NCI-H2196 treated with DMSO at 0.1 percent for 48 hours (cell line): ENCODE measurements around the gene MYBPC3.

ENCODE experiments used
- DNase-seq: peaks from one replicate; lab custom pipeline; 2025; ENCODE audit not compliant: unreplicated experiment; lab: John Stamatoyannopoulos, UW

MYBPC3 gene

DNA sequence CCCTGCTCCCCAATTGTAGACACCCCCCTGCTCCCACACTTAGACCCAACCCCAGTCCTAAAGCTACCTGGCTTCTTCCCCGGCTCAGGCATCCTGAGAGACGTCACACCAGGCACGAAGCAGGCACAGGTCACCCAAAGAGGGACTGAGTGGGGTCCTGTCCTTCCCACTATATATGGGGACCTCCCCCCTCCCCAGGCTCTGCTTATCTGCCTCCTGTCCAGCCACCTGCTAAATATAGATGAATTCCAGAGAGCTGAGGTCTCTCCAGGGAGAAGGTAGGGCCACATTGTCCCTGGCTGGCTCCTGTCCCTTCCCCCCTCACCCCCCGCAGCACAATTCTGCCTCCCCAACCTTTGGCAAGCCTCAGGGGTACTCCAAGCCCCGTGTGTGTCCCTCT lies at the start of gene MYBPC3:
TSS of gene MYBPC3 (minus strand) at position 147 of the 400 bp plus-strand sequence. CDS start at position 92, 55 bp downstream.
- DNase-seq, result no peak

DNA sequence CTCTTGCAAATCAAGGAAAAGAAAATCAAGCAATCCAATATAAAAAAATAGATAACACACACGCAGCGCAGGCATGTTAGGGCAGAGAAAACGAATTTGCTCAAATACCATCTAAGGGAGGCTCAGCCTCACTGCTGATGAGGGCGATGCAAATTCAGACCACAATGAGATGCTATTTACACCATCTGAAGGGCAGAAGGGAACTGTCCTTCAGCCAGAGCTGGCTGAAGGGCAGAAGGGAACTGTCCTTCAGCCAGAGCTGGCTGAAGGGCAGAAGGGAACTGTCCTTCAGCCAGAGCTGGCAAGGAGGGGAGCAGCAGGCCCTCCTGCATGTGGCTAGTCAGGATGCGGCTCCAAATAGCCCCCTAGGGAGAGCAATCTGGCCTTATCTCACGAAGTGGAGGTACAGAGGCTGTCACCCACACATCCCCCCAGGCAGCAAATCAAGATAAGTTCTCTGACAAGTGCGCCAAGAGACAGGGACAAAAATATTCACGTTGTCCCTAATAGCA lies 48.3 kb upstream of the MYBPC3 start:
- no peak for DNase-seq

DNA sequence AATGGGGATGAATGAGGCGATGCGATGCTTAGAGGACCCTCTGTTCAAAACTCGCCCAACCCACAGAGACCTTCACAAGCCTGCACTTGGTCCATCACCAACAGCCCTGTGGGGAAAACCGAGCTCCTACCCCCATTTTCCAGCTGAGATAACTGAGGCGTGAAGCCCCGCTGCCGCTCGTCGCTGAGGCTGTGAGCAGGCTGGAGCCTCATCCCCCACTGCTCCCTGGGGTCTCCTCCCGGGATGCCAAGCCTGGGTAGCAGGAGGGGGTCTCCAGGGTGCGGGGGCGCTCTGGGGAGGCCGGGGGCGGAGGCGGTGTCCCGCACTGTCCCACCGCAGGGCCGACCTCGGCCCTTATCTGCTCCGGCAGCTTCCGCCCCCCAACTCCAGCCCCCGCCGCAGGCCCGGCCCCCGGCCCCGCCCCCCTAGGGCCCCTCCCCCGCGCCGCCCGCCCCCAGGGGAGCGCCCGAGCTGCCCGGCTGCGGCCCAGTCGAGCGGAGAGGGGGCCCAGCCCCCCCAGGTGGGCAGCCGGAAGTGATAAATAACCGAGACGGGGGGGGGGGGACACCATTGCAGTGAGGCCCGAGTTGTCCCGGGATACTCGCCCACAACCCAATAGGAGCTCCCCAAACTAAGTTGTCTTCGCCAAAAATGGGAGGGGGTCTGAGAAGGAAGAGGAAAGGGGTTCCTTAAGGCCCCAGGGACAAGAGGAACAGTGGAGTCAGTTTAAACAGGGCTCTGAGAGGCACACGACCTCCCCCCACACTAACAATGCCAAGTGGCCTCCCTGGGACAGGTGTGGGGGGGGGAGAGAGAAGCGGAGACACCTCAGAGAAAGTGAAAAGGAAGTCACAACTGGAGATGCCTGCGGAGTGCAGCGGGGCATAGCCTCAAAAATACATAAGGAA lies 47.6 kb upstream of the MYBPC3 start:
- no peak for DNase-seq

DNA sequence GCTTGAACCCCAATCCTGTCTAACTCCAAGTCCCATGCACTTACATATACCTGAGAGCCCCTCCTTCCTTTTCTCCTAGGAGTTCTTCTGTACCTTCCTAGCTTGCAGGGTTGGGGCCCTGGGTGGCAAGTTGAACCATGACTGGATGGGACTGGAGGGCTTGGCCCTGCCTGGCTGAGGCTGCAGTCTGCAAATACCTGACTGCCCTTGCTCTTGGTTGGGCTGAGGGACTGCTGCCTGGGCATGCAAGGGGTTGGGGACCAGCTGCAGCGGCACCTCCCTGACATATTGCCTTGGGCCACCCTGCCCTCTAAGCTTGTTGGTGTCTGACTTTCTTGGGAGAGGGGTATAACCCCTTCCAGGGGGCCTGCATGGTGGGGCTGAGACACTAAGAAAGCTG lies 46.0 kb upstream of the MYBPC3 start:
- DNase-seq, result no peak

DNA sequence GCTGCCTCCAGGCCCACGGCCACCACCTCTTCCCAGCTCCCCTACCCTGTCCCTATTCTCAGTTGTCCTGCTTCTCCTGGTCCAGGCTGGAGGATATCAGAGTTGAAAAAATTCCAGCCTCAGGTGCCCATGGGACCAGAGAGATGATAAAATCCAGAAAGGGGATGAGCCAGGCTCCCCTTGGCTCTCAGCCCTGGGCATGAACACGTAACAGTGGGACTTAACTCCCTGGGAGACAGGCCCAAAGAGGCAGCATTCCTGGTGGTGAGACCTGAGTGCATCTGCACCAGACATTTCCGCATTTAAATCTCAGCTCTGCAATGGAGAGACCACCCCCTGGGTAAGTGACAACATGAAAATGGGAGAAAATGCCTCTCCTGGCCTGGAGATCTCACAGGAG lies 45.5 kb upstream of the MYBPC3 start:
- no peak for DNase-seq

DNA sequence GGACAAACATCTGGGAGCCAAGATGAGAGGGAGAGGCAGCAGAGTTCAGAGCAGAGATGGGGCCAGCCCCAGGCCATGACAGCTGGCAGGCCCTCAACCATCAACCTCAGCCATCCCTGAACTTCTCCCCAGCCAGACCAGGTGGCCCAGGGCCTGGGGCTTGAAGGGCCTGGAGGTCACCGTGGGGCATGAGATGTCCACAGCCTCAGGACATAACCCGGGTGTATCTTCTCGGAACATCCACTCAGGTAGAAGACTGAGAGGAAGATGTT lies 43.5 kb upstream of the MYBPC3 start:
- DNase-seq, result no peak

DNA sequence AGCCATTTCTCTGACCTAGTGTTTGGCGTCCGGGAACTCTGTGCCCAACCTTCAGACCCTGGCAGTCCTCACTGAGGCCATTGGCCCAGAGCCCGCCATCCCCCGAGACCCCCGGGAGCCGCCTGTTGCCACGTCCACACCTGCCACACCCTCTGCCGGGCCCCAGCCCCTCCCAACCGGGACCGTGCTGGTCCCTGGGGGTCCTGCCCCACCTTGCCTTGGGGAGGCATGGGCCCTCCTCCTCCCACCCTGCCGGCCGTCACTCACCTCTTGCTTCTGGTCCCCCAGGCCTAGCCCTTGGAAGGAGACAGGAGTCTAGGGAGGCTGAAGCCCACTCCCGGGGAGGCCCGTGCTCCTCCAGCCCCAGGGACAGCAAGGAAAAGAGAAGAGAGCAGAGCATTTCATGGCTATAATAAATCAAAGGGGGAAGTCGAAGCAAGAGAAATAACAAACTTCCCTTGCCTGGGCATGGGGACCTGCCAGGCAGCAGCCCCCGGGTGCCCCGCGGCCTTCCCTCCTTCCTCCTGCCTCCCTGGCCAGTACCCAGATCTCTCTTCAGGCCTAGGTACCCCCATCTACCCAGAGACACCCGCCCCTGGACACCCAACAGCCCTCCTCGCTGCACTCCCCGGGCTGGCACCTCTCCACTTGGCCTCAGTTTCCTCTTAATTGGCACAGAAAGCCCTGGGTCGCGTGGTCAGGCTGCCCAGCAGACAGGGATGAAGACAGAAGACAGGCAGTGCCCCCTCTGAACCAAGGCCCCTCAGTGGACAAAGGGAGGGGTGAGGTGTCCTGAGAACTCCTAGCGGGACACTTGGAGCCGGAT lies 42.9 kb upstream of the MYBPC3 start:
- DNase-seq, result no peak

DNA sequence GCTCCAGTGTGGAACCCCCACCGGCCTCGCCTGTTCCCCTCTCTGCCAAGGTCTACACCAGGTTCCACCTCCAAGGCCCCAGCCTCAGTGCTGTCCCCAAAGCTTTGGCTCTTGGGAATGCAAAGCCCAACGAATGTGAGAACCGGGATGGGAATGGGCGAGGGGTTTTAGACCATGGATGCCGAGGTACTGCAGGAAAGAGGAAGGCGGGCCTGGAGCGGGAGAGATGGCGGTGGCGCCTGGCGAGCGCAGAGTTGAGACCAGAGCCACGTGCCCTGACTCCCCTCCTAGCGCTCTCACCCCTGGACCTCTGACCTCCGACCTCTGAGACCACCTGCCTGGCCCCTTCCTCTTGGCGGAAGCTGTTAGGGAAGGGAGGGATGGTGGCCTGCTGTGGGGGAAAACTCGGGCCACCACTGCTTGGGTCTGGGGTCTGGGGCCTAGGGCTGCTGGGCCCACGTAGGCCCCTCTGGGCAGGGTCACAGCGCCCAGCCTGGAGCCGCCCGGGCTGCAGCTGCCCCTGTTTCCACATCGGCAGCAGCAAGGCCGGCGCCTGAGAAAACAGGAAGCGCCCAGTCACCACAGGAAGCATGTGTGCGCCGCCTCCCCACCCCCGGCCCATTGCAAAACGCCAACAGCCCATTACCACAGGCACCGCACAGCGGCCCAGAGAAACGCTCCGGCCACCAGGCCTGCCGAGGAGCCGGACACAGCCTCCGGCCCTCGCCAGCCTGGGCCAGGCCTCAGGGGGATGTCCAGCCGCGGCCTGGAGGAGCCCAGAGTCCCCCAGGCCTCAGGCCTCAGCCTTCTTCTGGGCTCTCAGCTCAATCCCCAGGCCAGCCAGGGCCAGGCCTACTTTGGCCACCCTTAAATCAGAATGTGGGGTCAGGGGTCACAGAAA lies 42.1 kb upstream of the MYBPC3 start:
- DNase-seq, result no peak

DNA sequence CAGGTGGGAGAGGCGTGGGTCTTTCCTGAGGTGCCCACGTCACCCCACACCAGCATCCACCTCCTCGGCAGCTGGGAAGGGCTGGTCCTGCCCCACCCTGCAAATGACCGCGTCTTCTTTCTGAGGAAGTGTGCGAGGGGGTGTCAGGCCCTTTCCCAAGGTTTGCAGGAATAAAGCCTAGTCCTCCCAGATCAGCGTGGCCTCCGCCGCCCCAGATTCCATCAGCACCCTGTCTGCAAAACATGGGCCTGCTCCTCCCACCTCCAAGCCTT lies 41.5 kb upstream of the MYBPC3 start:
- DNase-seq, result no peak

DNA sequence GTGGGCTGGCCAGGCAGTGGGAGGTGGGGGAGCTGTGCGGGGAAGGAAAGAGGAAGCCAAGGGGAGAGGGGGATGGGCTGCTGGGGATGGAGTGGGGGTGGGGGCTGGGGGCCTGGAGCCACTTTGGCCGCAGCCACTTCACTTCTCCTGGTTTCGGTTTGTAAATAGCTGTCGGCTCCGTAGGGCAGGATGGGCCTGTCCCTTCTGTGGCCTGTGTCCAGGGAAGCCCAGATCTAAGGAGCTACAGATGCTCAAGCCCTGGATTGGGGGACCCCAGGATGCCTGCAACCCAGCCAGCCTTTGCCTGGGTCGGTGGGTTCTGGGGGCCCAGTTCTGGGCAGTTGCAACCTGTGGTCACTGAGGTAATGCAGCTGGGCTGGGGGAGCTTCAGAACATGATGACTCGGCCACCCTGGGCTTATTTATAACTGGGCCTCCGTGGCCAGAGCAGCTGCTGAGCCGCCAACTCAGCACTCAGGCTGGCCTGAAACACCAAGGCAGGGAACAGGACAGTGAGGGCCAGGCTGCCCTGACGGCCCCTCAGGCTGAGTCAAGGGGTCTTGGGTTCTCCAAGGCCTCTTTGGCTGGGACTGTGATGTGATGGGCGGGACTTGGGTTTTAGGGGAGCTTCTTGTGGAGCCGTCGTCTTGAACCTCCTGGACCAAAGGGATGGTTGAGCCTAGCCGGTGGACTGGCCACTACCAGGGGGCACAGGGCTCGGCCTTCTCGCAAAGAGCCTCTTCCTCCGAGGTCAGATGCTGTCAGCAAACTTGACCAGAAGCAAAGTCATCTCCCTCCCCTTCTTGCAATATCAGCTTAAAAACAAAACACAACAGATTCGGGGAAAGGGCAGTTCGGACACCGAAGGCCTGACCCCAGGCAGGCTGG lies 40.9 kb upstream of the MYBPC3 start:
- no peak for DNase-seq

DNA sequence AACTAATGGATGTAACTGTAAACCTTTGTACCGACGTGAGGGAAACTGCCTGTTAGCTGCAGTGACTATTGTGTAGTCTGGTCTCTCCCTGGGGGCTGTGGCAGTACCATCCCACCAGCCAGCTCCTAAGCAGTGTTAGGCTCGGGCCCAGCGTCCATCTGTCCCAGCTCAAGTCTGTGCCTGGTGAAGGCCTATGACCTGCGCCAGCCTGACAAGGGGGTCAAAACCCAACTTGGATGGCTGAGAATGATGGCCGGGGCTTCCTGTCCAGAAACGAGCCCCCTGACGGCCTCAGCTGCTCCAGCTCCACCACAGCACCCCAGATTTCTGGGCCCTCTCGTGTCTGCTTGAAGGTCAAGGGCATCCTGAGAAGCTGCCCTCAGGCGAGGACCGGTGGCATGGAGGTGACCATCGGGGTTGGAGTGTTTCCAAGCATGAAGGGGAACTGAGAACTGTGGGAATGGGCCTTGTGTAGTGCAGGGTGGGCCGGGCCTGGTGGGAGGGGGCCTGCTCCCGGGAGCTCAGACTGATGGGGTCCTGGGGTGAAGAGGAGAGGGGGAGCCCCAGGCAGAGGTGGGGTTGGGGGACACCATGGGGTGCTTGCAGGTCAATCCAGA lies 40.2 kb upstream of the MYBPC3 start:
- DNase-seq, result no peak

DNA sequence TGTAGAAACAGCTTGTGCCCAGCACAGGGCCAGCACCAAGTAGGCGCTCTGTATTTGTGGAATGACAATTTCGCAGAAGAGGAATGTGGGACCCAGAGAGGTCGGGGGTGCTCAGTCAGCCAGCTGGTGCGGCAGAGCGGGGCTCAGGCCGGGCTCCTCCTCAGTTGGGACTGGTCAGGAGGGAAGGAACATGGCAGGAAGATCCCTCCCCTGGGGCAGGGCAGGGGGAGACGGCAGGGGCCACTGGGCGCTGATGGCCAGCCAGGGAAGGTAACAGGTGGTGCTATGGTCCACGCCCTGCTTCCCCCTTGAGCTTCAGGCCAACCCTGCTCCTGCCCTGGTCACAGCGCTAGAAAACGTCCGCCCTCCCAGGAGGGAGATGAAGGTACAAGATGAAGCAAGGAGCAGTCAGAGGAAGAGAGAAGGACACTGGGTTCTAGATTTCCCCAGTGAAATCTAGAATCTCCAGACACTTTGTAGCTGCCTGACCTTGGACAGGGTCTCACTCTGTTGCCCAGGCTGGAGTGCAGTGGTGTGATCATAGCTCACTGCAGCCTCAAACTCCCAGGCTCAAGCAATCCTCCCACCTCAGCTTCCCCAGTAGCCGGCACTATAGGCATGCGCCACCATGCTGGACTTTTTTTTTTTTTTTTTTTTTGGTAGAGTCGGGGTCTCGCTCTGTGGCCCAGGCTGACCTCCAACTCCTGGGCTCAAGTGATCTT lies 39.4 kb upstream of the MYBPC3 start:
- DNase-seq, result no peak

DNA sequence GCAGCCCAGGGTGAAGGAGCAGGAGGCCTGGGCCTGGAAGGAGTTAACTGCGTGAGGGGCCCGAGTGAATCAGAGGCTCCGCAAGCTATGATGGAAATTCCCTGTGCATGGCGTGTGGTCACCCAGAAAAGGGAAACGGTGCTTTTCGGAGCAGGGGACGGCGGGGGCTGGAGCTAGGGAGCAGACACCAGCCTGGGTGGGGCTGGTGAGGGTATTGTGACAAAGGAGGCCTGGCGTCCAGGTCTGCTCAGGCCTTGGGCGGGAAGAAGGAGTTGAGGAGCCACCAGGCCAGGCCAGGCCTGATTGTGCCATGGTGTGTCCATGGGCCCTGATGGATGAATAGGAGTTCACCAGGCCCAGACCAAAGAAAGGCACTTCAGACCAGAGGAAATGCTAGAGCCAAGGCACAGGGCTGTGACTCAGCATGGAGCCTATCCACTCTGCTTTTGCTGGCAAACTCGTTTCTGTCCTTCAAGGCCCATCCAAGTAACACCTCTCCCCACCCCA lies 38.6 kb upstream of the MYBPC3 start:
- no peak for DNase-seq

DNA sequence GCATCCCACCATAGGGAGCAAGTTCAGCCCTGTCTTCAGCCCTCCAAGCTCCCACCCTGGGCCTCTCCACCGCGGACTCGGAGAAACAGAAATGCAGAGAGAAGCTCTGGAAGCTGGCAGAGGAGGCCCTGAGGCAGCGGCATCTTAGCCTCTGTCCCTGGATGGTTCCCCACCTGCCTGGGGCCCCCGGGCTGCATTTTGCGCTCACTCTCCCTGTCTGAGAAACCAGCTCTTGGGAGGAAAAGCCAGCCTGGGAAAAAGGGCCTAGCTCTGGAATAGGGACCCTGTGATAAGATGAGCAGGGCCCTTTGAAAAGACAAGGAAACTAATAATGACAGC lies 37.9 kb upstream of the MYBPC3 start:
- DNase-seq, result no peak

DNA sequence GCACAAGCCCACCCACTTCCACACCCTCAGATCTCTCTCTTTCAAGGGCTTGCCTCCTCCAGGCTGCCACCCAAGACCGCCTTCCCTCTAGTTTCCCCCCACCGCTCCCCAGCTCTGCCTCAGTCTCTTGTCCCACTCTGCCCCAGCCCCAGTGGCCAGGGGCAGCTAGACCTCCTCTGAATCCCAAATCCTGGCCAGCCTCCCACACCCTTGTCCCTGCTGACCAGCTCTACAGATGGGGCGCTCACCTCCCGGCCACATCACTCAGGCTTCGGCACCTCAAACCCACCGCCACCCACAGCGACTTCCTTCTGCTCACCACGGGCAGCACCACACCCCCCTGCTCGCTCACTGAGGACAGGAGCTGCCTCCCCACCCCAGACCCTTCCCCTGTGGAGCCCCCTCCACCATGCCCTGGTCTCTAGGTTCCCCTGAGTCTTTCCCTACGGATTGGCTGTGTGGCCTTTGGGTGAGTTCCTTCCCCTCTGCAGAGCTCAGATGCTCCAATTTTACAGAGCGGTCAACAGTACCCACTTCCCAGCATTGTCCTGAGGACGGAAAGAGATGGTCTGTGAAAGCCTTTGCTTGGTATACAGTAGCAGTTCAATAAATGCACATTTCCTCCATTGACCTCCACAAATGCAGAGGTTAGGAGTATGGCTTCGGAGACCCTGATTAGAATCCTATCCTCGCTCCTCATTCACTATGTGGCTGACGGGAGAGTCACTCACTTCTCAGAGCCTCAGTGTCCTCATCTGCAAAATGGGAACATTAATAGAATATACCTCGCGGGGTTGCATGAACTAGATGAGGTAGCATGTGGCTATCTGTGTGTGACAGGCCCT lies 37.3 kb upstream of the MYBPC3 start:
- no peak for DNase-seq

DNA sequence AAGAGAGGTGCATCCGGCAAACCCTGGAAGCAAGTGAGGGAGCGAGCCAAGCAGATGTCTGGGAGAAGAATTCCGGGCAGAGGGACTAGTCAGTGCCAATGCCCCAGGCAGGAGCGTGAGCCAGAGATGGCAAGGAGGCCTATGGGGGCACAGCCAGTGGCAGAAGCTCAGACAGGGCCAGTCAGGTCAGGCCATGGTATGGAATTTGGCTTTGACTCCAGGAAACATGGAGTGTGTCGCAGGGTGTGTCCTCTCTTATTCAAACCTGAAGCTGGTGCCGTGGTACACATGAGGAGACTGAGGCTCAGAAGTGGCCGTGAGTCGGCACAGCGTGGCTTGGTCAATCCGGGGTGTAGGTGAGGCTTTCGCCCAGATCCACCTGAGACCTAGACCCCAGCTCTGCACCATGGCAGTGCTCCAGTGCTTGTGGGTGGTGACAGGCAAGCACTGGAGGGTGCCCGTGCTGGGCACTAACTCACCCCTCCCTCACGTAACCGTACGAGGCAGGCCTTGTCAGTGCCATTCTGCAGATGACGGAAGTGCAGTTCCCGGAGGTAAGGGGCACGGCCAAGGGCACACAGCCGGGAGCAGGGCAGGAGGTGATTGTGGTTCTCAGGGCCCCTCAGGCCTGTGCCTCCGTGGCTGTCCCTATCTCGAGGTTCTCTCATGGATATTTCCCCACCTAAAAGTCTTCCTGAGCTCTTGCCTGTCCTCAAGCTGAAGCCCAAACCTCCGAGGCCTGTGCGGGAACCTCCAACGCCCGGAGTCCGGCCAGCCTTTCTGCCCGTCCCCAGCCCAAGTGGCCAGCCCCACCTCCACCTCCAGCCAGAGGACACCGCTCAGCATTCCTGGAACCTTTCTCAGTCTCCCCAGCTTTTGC lies 36.4 kb upstream of the MYBPC3 start:
- DNase-seq, result no peak

DNA sequence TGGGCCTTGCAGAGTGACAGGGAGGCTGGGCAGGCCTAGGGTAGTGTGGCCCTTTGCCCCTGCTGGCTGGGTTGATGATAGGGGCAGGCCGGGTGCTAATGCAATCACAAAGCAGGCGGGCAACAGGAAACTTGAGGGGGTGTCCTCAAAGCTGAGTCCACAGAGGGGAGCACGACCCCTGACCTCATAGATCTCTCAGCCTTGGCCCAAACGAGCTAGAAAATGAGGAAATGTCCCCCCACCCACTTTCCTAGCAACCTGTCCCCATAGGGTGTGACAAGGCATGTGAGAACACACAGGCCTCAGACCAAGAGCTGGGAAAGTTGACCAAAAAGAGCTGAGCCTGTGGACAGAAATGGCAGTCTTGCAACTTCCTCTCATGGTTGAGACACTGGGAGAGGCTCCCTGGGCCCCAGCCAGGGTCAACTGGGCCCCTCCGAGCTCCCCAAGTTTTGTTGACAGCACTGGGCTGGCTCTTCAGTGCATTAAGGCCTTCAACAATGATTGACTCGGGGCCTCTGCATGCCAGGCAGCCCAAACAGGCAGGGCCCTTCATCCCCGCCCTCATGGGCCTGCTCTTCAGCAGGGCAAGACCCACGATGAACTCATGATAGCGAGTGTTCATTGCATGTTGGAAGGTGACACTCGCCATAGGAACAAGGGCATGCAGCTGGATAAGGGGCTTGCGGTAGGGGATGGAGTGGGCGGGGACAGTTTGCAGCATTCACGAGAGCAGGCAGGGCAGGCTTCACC lies 35.6 kb upstream of the MYBPC3 start:
- DNase-seq, result no peak
